CD14-positive monocyte (primary cell): ENCODE measurements around the gene AKAP8L. TPM values are rescaled to one million over a fixed set of nuclear protein-coding genes. Genes with fewer than 3 reads are reported as not detected.

Experiments
- DNase-seq, 3 donors: peaks; one replicate each; pipeline ENCODE4 v3.0.0-alpha.2; 2011 to 2022
- H2AFZ ChIP-seq: 2 replicates; pipeline ENCODE4 v1.6.0; 2012; ENCODE audit warnings: mild to moderate bottlenecking, low read depth, low read length, inconsistent platforms; ENCODE audit not compliant: insufficient read depth, poor library complexity, severe bottlenecking
- H3K27ac ChIP-seq, 2 donors: 1 replicate in 1 of 2; 2 replicates in 1 of 2; pipeline ENCODE4 v1.5.1; 2012 to 2013; ENCODE audit warnings: low read length in 2 of 2, control low read depth in 1 of 2, inconsistent platforms in 1 of 2, low read depth in 1 of 2, mild to moderate bottlenecking in 1 of 2
- H3K27me3 ChIP-seq, 2 donors: one replicate each; pipeline versions ENCODE4 v1.6.0 to v1.6.1; 2011 to 2013; ENCODE audit warnings: low read length in 2 of 2; ENCODE audit not compliant: control insufficient read depth in 2 of 2, insufficient read depth in 2 of 2
- H3K36me3 ChIP-seq, 2 donors: replicated peaks in 1 of 2; 1 replicate in 1 of 2; 2 replicates in 1 of 2; pipeline versions ENCODE4 v1.5.1 to v1.6.1; 2012 to 2013; ENCODE audit warnings: low read length in 2 of 2, control low read depth in 1 of 2, inconsistent platforms in 1 of 2, mild to moderate bottlenecking in 1 of 2; ENCODE audit not compliant: insufficient read depth in 2 of 2, control insufficient read depth in 1 of 2
- H3K4me1 ChIP-seq, 2 donors: 1 replicate in 1 of 2; 2 replicates in 1 of 2; pipeline versions ENCODE4 v1.5.1 to v1.6.1; 2012 to 2013; ENCODE audit warnings: low read length in 2 of 2, control low read depth in 1 of 2, inconsistent platforms in 1 of 2, mild to moderate bottlenecking in 1 of 2, moderate library complexity in 1 of 2; ENCODE audit not compliant: insufficient read depth in 2 of 2, control insufficient read depth in 1 of 2
- H3K4me2 ChIP-seq: replicated peaks from 2 replicates; pipeline ENCODE3; 2012; ENCODE audit warnings: low read length, moderate library complexity, mild to moderate bottlenecking; ENCODE audit not compliant: poor library complexity, severe bottlenecking; ENCODE audit errors: extremely low read depth
- H3K4me3 ChIP-seq, 3 experiments: fragments of 200-600 bp in 1 of 3; sonication (generic) in 1 of 3; replicated peaks in 1 of 3; 1 replicate in 2 of 3; 2 replicates in 1 of 3; pipeline ENCODE4 v1.5.1; 2011 to 2013; ENCODE audit warnings: low read length in 3 of 3, mild to moderate bottlenecking in 3 of 3, control low read depth in 2 of 3, low read depth in 2 of 3, inconsistent platforms in 1 of 3, moderate library complexity in 1 of 3
- H3K79me2 ChIP-seq: 2 replicates; pipeline ENCODE4 v1.6.0; 2012; ENCODE audit warnings: mild to moderate bottlenecking, control low read depth, inconsistent platforms, low read length, moderate library complexity; ENCODE audit not compliant: insufficient read depth
- H3K9ac ChIP-seq: 2 replicates; pipeline ENCODE4 v1.6.0; 2017; ENCODE audit warnings: low read length, mild to moderate bottlenecking; ENCODE audit not compliant: insufficient read depth, poor library complexity, severe bottlenecking
- H3K9me3 ChIP-seq, 2 donors: replicated peaks in 1 of 2; 1 replicate in 1 of 2; 2 replicates in 1 of 2; pipeline versions ENCODE4 v1.5.1 to v1.6.1; 2012 to 2013; ENCODE audit warnings: low read length in 2 of 2, control low read depth in 1 of 2; ENCODE audit not compliant: control insufficient read depth in 1 of 2, insufficient read depth in 1 of 2
- H4K20me1 ChIP-seq: 2 replicates; pipeline ENCODE4 v1.6.0; 2012; ENCODE audit warnings: mild to moderate bottlenecking, low read length, control low read depth, moderate library complexity; ENCODE audit not compliant: insufficient read depth
- H3K27ac Mint-ChIP-seq, 7 donors: one replicate each; pipeline ENCODE4 v1.8.0; 2020; ENCODE audit warnings: mild to moderate bottlenecking in 7 of 7, mixed read lengths in 7 of 7, moderate library complexity in 6 of 7, inconsistent platforms in 2 of 7
- H3K27me3 Mint-ChIP-seq, 3 donors: one replicate each; pipeline ENCODE4 v1.8.0; 2021 to 2022; ENCODE audit warnings: low read depth in 3 of 3, mild to moderate bottlenecking in 3 of 3, mixed read lengths in 3 of 3, moderate library complexity in 3 of 3, inconsistent platforms in 1 of 3
- H3K36me3 Mint-ChIP-seq, 2 donors: one replicate each; pipeline ENCODE4 v1.8.0; 2020; ENCODE audit warnings: mixed read lengths in 2 of 2, inconsistent platforms in 1 of 2, mild to moderate bottlenecking in 1 of 2
- H3K4me1 Mint-ChIP-seq: one replicate; pipeline ENCODE4 v1.8.0; 2020; ENCODE audit warnings: mild to moderate bottlenecking, mixed read lengths
- H3K4me3 Mint-ChIP-seq, 2 donors: one replicate each; pipeline ENCODE4 v1.8.0; 2020; ENCODE audit warnings: mild to moderate bottlenecking in 2 of 2, mixed read lengths in 2 of 2, moderate library complexity in 1 of 2
- H3K9me3 Mint-ChIP-seq, 7 donors: one replicate each; pipeline ENCODE4 v1.8.0; 2020 to 2022; ENCODE audit warnings: mixed read lengths in 7 of 7, mild to moderate bottlenecking in 6 of 7, moderate library complexity in 6 of 7, inconsistent platforms in 2 of 7
- WGBS: methylation state at CpG from one replicate; pipeline ENCODE4 v1.1.5; 2013; ENCODE audit warnings: missing lambda C conversion rate; ENCODE audit not compliant: insufficient coverage; 5-methylcytosine and 5-hydroxymethylcytosine counted together
- intact Hi-C, 2 donors: fragments of 100-400 bp; cut with micrococcal nuclease; formaldehyde crosslinking; loops; one replicate each; pipeline versions ENCODE4 v1.15.0 to v1.15.1; 2023
- polyA plus RNA-seq, 3 donors: library from polyadenylated mRNA; depleted of rRNA in 1 of 3; unstranded in 2 of 3; stranded (reverse) in 1 of 3; fragments of 300-500 nt in 2 of 3; fragments of >200 nt in 1 of 3; fragmentation: Illumina TruSeq in 2 of 3; gene quantifications; 1 replicate in 2 of 3; 2 replicates in 1 of 3; pipeline ENCODE4 v1.2.3, GENCODE V29; 2012 to 2021
- TF ChIP-seq, protein P1 (sequence below): fragments of 200-600 bp; IDR thresholded peaks from one replicate; pipeline ENCODE4 v1.8.0; 2022; ENCODE audit warnings: antibody characterized with exemption, mild to moderate bottlenecking

Gene AKAP8L
- polyA plus RNA-seq, 3 donors = 21.4 to 103 (median 39.0) TPM

DNA sequence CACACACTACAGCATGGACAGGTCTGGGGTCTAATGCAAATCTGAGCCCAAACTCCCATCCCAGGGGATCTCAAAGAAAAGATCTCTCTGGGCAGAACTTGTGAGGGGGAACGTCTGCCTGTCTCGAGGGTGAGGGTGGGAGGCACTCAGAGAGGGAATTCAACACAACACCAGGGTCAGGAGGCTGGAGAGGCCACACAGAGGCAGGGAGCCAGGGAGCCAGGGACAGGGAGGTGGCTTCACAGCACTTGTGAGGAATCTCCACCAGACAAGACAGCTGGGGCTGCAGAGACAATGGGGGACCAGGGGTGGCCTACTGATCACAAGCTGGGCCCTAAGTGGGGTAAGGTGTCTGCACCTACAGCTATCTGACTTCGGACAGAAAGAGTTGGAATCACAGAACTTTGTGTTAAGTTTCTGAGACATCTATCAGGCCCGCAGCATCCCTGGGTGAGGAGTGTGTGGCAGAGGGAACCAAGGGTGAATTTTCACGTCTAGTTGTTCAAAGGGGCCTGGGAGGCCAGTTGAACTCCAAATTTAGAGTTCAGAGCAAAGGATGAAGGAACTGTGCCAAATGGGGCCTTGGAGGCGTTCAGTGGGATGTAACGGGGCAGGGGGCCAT is 12.7 kb upstream of the AKAP8L start:
- Mint-ChIP-seq H3K27me3 (peaks cover 0 to 11% (median 0%) of the 10 kb centered on the region in 3 donors), H3K4me1 (peaks cover 28% of the 10 kb centered on the region), H3K9me3 (peaks cover 0 to 2% (median 0%) of the 10 kb centered on the region in 7 donors), H3K36me3 (peaks cover 15 to 27% of the 10 kb centered on the region in 2 donors), H3K4me3 (peak overlapping the region; percentile 94 to 97), H3K27ac (peak overlapping the region; percentile 70 to 93 (median 87))
- Histone ChIP-seq H2AFZ (peak overlapping the region; percentile 74), H4K20me1 (peaks cover 28% of the 10 kb centered on the region), H3K27ac (peak overlapping the region in 1 of 2 donors; percentile 74), H3K9ac (peak overlapping the region; percentile 79), H3K4me3 (peak overlapping the region; percentile 76 to 88 (median 78)), H3K36me3 (peaks cover 27 to 34% of the 10 kb centered on the region in 2 donors), H3K4me2 (peak overlapping the region; percentile 97), H3K27me3 (no peaks in the 10 kb centered on the region), H3K79me2 (peaks cover 41% of the 10 kb centered on the region), H3K4me1 (peaks cover 26 to 31% of the 10 kb centered on the region in 2 donors), H3K9me3 (no peaks in the 10 kb centered on the region)
- WGBS = 40% methylated on average over 6 of the region's 7 CpGs
- TF ChIP-seq, protein P1, sequence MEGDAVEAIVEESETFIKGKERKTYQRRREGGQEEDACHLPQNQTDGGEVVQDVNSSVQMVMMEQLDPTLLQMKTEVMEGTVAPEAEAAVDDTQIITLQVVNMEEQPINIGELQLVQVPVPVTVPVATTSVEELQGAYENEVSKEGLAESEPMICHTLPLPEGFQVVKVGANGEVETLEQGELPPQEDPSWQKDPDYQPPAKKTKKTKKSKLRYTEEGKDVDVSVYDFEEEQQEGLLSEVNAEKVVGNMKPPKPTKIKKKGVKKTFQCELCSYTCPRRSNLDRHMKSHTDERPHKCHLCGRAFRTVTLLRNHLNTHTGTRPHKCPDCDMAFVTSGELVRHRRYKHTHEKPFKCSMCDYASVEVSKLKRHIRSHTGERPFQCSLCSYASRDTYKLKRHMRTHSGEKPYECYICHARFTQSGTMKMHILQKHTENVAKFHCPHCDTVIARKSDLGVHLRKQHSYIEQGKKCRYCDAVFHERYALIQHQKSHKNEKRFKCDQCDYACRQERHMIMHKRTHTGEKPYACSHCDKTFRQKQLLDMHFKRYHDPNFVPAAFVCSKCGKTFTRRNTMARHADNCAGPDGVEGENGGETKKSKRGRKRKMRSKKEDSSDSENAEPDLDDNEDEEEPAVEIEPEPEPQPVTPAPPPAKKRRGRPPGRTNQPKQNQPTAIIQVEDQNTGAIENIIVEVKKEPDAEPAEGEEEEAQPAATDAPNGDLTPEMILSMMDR = no peak
- intact Hi-C loops = loop anchor here (1.0 to 5.0 kb wide), 3 partner anchors 13 to 126 kb away; partner anchors contain the start of gene AKAP8L (in 1 of the 2)
- no peak for DNase-seq

DNA sequence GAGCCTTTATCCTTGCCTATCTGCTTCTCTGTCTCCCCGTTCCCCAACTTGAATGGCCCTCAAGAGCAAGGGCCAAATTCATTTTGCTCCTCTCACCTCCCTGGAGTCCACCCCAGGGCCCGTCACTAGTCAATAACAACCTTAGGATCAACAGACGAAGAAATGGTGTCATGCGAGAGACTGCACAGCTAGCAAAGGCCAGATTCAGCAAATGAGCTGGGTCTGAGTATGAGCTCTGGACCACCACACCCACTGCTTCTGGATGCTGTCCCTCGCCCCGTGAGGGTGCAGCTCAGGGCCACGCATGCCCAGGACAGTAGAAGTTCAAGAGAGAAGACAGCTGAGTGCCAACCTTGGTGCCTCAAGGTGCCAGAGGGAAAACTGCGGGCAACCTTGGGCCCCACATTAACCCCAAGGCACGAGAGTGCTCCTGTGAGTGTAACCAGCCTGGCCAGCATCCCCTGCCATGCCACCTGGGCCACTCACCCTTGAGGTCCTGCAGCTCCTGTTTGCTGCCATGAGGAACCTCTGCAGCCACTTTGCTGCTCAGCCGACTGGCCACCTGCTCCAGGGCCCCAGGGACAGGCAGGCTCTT is 11.8 kb upstream of the AKAP8L start:
- peaks cover 28% of the 10 kb centered on the region for H3K4me1 Mint-ChIP-seq
- peaks cover 0 to 11% (median 0%) of the 10 kb centered on the region in 3 donors for H3K27me3 Mint-ChIP-seq
- H3K9ac ChIP-seq = no peak overlapping the region
- H3K9me3 ChIP-seq = no peaks in the 10 kb centered on the region
- no peaks in the 10 kb centered on the region for H3K27me3 ChIP-seq
- no peak overlapping the region for H3K4me3 Mint-ChIP-seq
- peaks cover 26 to 31% of the 10 kb centered on the region in 2 donors for H3K4me1 ChIP-seq
- peaks cover 28% of the 10 kb centered on the region for H4K20me1 ChIP-seq
- H3K36me3 ChIP-seq = peaks cover 34 to 41% of the 10 kb centered on the region in 2 donors
- DNase-seq = no peak
- no peak overlapping the region for H3K4me3 ChIP-seq
- TF ChIP-seq, protein P1 = no peak
- peaks cover 23 to 35% of the 10 kb centered on the region in 2 donors for H3K36me3 Mint-ChIP-seq
- no peak overlapping the region for H3K27ac Mint-ChIP-seq
- 98% methylated on average over 7 of the region's 10 CpGs for WGBS
- no peak overlapping the region for H3K27ac ChIP-seq
- peak overlapping the region; percentile 97 for H3K4me2 ChIP-seq
- intact Hi-C loops = loop anchor here in 1 of 2 donors (5.0 kb wide), 1 partner anchor 127 kb away; no protein-coding TSS in a partner anchor
- H2AFZ ChIP-seq = no peak overlapping the region
- peaks cover 0 to 2% (median 0%) of the 10 kb centered on the region in 7 donors for H3K9me3 Mint-ChIP-seq
- peaks cover 44% of the 10 kb centered on the region for H3K79me2 ChIP-seq
